HG03439 (cell line): ENCODE results near the gene PUM1.
"Not testable (repeated sequence)": the region's sequence is repeated elsewhere in the genome, so short reads cannot be mapped to it uniquely, and the experiment has no call there.

ENCODE experiments used
- ATAC-seq: cut with Tn5 transposase; IDR thresholded peaks from one replicate; pipeline ENCODE4 v1.9.1; 2021; ENCODE audit warnings: mild to moderate bottlenecking, moderate library complexity; ENCODE audit not compliant: unreplicated experiment

PUM1 gene

DNA sequence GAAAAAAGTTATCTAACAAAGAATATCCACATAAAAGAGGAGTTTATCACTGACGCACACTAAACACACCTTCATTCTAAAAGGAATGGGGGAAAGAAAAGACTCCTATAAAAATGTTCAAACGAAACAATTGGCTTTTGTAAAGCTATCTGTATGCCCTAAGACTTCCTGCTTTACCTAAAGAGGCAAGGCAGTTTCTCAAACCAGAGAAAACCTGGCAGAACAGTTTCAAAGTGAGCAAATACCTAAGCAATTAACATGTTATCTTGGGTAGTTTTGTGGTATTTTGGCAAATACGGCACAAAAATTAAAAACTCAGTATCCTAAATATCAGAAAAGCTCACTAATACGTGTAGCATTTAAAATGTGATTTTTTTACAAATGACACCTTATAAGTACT, 1.9 kb downstream of the PUM1 start:
- no peak for ATAC-seq

DNA sequence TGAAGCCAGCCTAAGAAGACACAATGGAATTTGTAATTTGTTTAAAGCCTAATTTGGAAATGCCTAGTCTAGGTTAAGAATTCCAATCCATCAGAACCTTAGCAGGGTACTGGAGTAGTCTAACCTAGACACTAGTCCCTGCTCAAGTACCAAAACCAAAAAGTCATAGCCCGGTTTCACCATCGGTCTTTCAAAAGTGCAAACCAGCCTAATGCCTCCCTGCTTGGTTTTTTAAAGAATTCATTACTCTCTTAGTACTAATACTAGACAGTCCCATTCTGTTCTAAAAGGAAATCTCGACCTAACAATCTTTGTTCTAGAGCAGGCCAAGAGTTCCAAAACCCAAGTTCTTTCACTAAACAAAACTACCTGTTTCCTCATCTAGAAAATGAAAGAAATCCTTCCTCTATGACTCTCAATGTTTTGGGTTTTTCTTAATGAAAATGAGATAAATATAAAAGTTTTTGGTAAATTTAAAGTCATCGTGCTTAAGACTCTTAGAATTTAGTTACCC, 2.6 kb downstream of the PUM1 start:
- ATAC-seq: no peak

DNA sequence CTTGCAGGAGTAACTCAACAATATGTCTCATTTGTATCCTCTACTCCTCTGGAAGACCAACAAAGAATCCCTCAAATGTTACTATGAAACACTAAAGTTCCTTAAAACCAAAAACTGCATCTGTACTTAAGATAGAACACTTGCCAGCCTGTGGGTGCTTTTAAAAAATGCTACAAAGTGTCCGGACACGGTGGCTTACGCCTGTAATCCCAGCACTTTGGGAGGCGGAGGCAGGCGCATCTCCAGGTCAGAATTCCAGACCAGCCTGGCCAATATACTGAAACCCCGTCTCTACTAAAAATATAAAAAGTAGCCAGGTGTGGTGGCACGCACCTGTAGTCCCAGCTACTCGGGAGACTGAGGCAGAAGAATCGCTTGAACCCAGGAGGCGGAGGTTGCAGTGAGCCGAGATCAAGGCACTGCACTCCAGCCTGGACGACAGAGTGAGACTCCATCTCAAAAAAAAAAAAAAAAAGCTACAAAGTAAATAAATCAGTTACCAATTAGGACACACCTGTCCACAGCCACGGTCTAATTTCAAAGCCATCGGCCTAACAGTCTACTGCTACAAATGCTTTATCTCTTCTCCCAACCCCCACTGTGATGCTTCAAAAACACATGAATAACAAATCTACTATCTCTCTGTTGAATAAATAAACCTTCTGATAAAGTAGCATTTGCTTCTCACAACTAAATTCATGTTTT, 3.2 kb downstream of the PUM1 start:
- not testable (repeated sequence) for ATAC-seq

DNA sequence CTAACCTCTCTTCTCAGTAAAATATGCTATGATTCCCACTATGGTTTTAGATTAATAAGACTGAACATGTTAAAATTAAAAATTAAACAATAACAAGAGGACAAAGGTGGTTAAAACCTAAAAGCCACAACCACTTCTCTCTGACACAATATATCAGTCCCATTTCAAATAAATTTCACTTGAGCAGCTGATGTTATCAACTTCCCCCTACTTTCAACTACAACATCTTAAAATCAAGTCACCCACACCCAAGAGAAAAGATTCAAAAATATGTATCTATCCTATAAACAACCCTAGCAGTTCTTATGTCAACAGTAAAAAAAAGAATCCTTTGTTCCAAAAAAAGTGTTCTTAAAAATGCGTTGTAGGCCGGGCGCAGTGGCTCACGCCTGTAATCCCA, 7.5 kb downstream of the PUM1 start:
- no peak for ATAC-seq

DNA sequence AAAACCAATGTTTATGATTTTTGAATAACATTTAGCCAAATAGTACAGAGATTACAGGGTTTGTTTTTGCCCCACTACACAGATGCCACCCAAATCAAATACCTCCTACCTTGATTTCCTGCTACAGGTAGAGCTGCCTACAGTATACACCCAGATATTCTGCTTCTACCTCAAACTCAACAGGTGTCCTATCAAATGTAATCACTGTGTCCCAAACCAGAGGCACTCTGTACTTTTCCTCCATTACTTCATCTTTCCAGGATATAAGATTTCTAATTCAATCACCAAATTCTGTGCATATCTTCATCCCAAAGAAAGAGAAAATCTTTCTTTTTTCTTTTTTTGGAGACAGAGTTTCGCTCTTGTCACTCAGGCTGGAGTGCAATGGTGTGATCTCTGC, 9.6 kb downstream of the PUM1 start:
- ATAC-seq: no peak

DNA sequence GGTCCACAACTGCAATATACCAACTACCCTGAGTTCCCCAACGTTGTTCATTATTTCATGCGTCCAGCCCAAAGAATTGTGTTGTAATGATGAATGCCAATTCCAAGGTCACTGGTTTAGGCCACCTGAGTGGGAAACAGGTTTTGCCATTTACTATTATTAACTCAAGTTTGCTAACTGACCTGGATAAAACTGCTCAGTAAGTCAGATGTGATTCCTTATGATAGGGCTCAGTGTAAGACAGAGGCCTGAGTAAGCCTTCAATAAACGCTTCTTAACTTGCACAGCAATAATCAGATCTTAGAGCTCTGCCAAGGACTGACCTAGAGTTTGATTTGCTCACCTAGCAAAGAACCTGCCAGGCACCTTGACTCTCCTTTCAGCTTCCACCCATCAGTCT, 10.0 kb downstream of the PUM1 start:
- no peak for ATAC-seq

DNA sequence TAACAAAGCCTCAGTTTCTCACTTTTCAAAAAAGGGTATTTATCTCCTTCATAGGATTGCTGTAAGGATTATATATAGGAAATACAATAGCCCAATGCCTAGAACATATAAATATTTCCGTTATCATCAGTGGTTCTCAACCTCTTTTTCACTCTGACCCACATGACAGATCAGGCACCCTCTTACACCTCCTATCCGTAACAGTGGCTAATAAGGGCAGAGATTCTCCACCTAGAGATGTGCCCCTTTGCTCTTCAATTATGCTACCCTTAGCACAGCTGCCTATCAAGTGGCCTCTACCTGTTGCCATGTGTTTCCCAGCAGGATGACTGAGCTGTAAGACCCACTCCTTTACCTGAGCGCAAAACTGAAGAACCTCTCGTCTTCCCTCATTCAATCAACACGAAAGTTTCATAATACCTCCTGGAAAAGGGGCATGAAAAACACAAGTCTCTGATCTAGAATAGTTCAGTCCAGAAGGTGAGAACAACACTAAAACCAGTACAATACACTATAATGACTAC, 10.5 kb downstream of the PUM1 start:
- ATAC-seq: no peak

DNA sequence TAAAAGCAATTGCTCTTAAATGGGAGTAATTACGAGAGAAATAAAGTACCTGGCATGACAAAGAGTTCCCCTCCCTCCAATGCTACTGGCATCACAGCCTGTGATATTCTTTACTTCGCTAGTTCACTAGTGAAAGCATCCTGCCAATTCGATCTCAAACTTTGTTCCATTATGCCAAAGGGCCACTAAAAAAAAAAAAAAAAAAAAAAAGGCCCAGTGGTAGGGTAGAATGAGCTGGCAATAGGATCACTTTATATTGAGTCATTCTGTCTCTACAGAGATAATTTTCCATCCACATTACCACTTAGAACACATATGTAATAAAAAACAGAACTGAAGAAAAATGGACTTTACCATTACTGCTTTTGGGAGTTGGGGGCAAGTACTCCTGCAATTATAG, 11.2 kb downstream of the PUM1 start:
- ATAC-seq: no peak

DNA sequence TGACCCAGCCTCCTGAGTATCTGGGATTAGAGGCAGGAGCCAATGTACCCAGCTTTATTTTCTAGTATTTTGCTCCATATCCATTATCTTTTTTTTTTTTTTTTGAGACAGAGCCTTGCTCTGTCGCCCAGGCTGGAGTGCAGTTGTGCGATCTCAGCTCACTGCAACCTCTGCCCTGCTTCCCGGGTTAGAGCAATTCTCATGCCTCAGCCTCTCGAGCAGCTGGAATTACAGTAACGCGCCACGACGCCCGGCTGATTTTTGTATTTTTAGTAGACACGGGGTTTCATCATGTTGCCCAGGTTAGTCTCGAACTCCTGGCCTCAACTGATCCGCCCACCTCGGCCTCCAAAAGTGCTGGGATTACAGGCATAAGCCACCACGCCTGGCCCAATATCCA, 12.9 kb downstream of the PUM1 start:
- ATAC-seq: not testable (repeated sequence)

DNA sequence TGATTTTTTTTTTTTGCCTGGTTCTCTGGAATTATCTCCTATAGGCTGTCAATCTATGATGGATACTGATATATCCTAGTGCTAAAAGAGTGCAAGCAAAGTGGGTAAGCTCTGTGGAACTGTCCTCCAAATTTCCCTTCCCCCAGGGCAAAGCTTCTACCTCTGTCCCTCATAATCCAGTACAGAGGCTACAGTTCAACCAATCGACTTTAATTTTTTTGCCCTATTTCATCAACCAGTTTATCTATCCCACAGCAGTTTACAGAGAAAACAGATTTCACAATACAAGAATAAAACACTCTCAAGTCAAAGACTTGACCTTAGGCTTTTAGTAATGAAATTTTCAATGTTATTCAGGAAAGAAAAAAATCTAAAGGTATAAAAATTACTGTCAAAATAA, 13.9 kb downstream of the PUM1 start:
- ATAC-seq: no peak

DNA sequence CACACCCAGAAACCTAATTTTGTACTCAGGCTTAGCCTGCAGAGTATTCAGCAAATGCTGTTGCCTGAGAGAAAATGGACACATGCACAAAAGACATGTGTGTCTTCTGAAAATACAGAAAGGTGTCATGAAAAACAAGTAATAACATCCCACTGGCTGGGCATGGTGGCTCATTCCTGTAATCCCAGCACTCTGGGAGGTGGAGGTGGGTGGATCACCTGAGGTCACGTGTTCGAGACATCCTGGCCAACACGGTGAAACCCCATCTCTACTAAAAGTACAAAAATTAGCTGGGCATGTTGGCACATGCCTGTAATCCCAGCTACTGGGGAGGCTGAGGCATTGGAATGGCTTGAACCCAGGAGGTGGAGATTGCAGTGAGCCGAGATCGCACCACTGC, 18.0 kb downstream of the PUM1 start:
- not testable (repeated sequence) for ATAC-seq

DNA sequence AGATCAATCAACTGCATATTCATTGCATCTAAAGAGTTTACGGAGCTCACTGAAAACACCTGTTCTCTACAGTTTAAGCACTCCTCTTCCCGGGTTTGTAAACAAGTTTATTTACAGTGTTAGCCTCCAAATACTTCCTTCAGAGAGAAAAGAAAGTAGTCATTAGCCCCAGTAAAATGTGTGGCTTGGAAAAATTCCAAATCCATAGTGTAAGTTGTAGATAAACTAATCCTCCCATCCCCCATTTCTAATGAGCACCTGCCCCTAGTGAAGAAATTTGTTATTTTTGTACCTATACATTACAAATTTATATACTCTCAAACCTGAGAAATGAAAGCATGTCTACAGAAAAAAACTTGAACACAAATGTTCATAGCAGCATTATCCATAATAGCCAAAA, 21.9 kb downstream of the PUM1 start:
- ATAC-seq: no peak

DNA sequence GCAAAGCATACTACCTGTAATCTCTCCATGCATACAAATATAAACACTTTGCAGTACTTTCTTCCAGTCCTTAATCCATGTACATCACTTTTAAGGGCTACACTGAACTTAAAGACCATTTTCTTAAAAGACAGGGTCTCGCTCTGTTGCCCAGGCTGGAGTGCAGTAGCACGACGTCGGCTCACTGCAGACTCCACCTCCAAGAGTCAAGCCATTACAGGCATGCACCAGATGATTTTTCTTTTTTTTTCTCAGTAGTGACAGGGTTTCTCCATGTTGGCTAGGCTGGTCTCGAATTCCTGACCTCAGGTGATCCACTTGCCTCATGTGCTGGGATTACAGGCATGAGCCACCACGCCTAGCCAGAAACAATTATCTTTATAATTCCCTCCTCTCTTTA, 22.9 kb downstream of the PUM1 start:
- no peak for ATAC-seq

DNA sequence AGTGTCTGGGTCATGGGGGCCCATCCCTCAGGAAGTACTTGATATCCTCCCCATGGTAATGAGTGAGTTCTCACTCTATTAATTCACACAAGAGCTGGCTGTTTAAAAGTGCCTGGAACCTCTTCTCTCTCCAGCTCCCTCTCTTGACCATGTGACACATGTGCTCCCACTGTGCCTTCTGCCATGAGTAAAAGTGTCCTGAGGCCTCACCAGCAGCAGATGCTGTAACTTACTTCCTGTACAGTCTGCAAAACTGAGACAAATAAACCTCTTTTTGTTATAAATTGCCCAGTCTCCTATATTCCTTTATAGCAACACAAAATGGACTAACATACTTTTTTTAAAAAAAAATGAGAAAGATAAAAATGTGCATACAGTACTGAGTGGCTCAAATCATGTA, 24.0 kb downstream of the PUM1 start:
- ATAC-seq: no peak

DNA sequence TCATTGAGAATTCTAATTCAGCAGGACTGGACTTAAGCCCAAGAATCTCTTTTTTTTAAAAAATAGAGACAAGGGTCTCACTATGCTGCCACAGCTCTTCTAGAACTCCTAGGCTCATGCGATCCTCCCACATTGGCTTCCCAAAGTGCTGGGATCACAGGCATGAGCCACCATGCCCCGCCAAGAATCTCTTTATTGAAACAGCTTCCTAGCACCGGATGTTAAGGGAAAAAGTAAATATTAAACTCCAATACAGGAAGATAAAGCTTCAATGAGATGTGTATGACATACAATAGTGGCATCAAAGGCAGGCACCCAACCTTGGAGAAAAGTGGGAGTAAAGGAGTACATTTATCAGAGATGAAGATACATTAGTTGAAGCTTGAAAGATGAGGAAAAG, 25.5 kb downstream of the PUM1 start:
- no peak for ATAC-seq

DNA sequence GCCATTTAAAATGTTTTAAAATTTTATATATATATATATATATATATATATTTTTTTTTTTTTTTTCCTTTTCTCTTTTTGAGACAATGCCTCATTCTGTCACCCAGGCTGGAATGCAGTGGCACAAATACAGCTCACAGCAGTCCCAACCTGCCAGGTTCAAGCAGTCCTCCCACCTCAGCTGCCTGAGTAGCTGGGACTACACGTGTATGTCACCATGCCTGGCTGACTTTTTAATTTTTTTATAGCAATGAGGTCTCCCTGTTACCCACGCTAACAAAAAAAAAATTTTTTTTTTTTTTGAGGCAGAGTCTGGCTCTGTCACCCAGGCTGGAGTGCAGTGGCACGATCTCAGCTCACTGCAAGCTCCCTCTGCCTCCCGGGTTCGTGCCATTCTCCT, 26.6 kb downstream of the PUM1 start:
- ATAC-seq: not testable (repeated sequence)

DNA sequence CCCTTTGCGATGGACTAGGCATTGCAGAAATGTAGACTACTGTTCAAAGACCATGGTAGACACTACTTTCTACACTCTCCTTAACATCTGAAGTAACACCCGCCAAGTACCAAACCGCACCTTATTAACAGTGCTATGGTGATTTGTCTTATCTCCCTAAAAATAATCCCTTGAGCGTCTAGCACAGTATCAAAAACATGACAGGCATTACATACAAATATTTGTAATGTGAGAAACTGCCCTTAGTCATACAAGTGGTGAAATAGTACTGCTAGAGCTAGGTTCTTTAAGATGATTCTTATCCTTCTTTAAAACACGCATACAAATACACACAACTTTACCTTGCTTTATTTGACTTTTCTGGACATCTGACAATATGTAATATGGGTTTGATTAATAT, 27.2 kb downstream of the PUM1 start:
- ATAC-seq: no peak

DNA sequence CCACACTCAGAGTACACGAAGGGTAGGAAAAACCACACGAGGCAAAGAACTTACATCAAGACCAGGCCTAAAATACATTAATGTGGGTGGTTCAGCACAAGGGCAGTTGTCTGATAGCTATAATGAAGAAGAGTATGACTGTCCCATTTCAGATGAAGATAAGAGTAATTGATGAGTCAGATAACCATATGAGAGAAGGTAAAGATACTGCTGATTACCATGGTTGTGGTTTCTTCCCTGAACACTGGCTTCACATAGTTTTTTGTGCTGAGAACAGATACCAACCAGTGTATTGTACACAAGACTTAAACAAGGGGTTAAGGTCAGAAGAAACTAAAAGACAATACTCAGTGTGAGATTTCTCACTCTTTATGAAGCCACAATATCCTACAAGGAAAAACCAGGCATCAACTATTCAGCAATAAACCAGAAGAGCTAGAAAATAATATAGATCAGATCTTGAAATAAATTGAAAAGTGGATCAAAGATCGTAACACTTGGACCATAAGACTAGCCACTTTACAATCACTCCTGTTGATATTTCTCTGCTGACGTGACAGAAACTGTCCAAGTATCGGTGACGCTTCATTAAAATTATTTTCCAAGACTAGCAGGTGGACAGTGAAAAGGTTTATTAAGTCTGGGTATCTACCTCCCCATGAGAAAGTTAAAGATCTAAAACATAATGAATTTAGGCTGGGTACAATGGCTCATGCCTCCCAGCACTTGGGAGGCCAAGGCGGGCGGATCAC, 28.6 kb downstream of the PUM1 start:
- no peak for ATAC-seq

DNA sequence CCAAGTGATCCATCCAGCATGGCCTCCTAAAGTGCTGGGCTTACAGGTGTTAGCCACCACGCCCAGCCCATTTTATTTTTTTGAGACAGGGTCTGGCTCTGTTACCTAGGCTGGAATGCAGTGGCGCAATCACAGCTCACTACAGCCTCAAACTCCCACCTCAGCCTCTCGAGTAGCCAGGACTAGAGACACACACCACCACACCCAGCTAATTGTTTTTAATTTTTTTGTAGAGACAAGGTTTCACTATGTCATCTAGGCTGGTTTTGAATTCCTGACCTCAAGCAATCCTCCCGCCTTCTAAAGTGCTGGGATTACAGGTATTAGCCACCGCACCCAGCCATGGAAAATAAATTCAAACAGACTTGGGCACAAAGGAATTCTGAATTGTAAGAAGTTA, 31.9 kb downstream of the PUM1 start:
- no peak for ATAC-seq

DNA sequence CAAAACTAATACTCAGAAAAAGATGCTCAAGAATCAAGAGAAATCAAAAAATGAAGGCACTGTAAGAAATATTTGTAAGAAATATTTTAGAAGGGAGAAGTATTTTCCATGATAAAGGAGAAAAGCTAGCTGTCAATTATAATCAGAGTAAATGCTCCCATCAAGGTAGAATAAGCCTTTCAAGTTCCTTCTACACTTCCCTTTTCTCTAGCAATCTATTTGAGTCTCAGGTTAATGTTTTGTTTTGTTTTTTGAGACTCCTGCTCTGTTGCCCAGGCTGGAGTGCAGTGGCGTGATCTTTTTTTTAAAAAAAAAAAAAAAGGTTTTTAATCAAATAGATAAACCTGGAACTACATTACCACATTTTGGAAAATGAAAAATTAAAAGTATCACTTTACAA, 33.3 kb downstream of the PUM1 start:
- ATAC-seq: no peak

DNA sequence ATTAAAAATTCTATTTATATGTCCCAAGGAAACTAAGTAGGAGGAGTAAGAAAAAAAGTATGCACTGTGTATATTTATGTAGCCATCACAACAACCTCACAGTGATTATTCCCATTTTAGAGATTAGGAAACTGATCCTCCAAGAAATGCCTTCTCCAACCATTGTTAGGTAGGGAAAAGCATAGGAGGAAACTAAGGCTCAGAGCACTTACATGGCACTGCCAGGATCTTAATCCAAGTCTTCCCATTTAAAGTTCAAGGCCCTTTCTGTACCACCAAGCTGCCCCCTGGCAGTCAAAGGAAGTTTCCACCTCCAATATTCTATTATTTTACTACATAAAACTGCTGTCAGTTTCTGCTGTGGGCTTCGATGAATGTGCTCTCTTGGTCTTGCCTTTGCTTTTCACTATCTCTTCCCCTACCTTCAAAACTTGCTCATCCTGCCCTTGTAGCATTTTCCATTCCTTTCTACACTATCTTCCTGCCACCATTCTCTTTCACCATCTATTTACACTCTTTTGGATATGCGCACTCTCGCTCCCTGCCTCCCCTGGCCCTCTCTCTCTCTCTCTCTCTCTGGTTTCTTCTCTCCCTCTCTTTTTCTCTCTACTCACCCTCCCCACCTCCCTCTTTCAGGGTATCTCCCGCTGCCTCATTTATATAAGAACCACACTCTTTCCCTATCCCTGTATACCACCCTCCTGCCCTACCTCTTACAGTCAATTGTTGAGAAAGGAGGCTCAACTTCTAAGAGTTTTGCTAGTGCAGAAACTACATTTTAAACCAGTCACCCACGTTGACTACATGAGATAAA, 34.0 kb downstream of the PUM1 start:
- no peak for ATAC-seq
